NCI-H2029 treated with DMSO at 0.1 percent for 48 hours (cell line): ENCODE measurements around the gene MAVS.
"Not testable (repeated sequence)": the region's sequence is repeated elsewhere in the genome, so short reads cannot be mapped to it uniquely, and the experiment has no call there.

ENCODE experiments used
- DNase-seq: peaks from one replicate; lab custom pipeline; 2025; lab: John Stamatoyannopoulos, UW

Gene MAVS

GRCh38 chr20:3888622-3889488 lies 42.2 kb downstream of the MAVS start, which contains the start of gene PANK2:
PANK2 (plus strand) TSS chr20:3889387.
- peak; percentile 85 for DNase-seq

- no peak for DNase-seq
Measured at GRCh38 chr20:3889489-3890397, 43.1 kb downstream of the MAVS start.

DNA sequence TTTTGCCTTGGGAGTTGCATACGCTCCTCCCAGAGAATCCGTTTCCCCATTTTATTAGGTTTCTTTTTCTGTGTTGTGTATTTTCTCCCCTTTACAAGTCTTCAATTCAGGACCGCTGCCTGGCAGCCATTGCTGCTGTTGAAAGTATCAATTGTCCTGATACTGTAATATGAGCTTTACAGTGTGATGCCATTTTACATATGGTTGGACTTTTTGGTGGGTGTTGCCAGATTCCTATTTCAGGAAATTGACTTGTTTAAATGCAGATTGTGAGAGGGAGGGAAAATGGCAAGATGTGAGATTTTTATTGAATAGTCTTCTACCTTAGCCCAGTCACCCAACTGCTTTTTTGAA lies 43.7 kb downstream of the MAVS start:
- DNase-seq, result no peak

GRCh38 chr20:3890999-3891929 lies 44.6 kb downstream of the MAVS start:
- no peak for DNase-seq

DNA sequence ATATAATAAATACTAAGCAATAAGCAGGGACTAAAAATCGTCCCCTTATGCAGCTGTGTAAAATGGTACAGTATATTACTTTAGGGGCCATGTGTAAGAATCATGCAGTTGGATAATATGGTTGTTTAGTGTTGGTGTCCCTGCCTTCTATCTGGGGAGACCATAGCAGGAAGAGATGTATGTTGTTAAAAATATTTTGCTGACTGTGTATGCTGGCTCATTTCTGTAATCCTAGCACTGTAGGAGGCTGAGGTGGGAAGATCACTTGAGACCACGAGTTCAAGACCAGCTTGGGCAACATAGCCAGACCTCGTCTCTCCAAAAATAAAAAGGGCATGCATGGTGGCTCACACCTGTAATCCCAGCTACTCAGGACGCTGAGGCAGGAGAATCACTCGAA lies 48.2 kb downstream of the MAVS start:
- DNase-seq, result no peak

GRCh38 chr20:3896302-3896701 lies 49.7 kb downstream of the MAVS start:
- DNase-seq, result no peak

GRCh38 chr20:3896853-3897583 lies 50.4 kb downstream of the MAVS start:
- DNase-seq, result no peak

DNA sequence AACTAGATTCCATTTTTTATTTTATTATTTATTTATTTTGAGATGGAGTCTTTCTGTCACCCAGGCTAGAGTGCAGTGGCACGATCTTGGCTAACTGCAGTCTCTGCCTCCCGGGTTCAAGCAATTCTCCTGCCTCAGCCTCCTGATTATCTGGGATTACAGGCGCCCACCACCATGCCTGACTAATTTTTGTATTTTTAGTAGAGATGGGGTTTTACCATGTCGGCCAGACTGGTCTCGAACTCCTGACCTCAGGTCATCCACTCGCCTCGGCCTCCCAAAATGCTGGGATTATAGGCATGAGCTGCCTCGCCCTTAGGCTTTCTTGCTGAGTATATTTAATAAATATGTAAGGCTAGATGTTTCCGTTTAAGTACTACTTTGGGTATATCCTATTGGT lies 51.5 kb downstream of the MAVS start:
- DNase-seq, result not testable (repeated sequence)

DNA sequence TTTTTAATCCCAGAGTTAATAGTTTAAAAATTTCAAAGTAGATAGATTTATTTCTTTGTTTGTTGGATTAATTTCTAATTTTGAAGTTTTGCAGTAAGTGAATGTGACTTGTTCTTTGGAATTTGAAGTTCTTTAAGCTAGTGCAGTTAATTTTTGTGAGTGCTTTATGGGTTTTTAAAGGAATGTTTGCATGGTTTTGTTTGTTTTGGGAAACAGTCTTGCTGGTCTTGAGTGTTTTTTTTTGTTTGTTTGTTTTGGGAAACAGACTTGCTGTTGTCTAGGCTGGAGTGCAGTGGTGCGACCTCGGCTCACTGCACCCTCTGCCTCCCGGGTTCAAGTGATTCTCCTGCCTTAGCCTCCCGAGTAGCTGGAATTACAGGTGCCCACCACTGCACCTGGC lies 52.0 kb downstream of the MAVS start:
- no peak for DNase-seq

GRCh38 chr20:3900187-3900604 lies 53.6 kb downstream of the MAVS start:
- peak; percentile 70 for DNase-seq

DNA sequence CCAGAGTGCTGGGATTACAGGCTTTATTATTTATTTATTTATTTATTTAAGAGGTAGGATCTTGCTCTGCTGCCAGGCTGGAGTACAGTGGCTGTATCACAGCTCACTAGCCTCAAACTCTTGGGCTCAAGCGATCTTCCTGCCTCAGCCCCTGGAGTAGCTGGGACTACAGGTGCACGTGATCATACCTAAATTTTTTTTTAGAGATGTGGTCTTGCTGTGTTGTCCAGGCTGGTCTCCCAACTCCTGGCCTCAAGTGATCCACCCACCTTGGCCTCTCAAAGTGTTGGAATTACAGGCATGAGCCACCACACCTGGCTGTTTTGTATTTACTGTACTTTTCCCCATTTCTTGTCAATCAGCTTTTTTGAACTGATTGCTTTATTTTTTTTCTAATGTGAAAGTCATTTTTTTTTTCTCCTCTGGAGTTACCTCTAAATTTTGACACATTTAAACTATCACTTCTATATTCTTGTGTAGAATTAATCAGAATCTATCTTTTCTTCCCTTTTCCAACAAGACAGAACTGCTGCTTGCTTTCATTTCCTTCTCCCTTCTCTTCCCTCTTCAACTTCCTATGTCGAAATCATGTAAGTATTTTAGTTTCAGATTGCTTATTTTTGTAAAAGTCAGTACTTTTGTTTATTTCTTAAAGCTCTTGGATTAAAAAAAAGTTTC lies 54.5 kb downstream of the MAVS start:
- DNase-seq, result no peak

GRCh38 chr20:3901706-3902440 lies 55.2 kb downstream of the MAVS start:
- no peak for DNase-seq

GRCh38 chr20:3902446-3902845 lies 55.8 kb downstream of the MAVS start:
- DNase-seq, result no peak

GRCh38 chr20:3904224-3904623 lies 57.6 kb downstream of the MAVS start:
- DNase-seq, result no peak

DNA sequence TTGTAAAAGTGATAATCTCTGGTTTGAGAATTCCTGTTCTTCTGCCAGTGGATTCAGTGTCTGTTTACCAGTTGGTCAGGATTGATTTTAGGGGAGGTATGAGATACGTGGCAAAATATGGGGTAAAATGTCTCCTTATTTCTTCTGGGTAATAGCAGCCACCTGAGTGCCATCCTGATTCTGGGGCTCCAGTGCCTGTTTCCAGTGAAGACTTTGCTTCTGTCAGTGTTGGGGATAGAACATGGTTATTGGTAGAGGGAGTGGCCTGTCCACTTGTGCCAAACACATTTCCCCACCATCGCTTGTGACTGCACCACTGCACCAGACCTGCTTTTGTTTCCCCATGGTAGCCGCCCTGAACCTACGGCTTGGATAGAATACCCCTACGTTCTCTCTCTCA lies 58.2 kb downstream of the MAVS start:
- DNase-seq, result no peak

GRCh38 chr20:3906744-3907721 lies 60.4 kb downstream of the MAVS start:
- DNase-seq, result not testable (repeated sequence)

DNA sequence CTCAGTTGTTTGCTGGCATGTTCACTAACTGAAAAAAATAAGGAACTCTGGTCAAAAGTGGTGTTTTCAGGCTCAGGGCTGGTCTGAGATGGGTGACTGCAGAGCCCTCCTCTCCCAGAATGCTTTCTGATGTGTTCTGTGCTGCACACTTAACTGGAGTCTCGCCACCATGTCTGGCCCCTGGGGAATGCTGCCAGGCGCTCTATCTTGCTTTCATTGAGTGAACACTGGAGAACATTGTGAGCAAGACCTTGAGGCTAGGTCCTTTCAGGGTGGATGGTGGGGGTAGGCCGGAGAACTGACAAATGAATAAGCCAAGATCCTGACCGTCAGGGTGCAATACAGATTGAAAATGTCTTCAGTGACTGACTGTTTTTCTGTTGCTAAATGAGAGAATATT lies 62.0 kb downstream of the MAVS start:
- DNase-seq, result no peak

- no peak for DNase-seq
Measured at GRCh38 chr20:3909952-3910366, 63.3 kb downstream of the MAVS start.

DNA sequence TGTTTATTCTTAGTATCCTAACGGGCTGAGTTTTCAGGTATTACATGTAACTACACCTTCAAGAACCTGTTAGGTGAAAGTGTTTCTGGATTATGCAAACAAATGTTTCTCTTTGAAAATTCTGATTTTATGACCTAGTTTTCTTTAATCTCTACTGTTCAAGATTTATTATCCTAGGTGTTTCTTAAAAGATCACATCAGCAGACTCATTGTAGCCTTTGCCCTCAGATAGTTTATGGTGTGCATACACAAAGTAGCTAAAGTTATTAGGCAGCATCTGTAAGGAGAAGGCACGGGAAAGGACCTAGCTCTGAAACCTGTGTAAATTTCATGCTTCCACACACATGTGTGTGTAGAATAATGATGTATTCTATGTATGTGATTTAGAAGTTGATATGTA lies 64.2 kb downstream of the MAVS start:
- DNase-seq, result no peak
